ENCODE data around the gene RMP24.

The RMP24 gene

GRCh38 chr18:35983147-35983546, 10.7 kb downstream of the RMP24 start:
- no peak for DNase-seq (ENCODE audit: low read depth, low spot score)
- H3K9me3 ChIP-seq (ENCODE audit: control insufficient read depth, insufficient read depth, low read length), result peaks cover 3% of the 10 kb centered on the region; the same call in 1 of the 2 replicates
- no peaks in the 10 kb centered on the region for H3K27me3 ChIP-seq (ENCODE audit: control insufficient read depth, insufficient read depth, low read length)
- H3K27ac ChIP-seq (ENCODE audit: low read depth, low read length), result peak overlapping the region; percentile 80
- CTCF ChIA-PET, result interaction anchor here (1.3 to 2.3 kb wide), 2 partner anchors 10 to 34 kb away, joined by 3 to 8 read pairs; no protein-coding TSS in a partner anchor
- POLR2A ChIA-PET, result no interaction called here
- TF ChIP-seq, protein P1, sequence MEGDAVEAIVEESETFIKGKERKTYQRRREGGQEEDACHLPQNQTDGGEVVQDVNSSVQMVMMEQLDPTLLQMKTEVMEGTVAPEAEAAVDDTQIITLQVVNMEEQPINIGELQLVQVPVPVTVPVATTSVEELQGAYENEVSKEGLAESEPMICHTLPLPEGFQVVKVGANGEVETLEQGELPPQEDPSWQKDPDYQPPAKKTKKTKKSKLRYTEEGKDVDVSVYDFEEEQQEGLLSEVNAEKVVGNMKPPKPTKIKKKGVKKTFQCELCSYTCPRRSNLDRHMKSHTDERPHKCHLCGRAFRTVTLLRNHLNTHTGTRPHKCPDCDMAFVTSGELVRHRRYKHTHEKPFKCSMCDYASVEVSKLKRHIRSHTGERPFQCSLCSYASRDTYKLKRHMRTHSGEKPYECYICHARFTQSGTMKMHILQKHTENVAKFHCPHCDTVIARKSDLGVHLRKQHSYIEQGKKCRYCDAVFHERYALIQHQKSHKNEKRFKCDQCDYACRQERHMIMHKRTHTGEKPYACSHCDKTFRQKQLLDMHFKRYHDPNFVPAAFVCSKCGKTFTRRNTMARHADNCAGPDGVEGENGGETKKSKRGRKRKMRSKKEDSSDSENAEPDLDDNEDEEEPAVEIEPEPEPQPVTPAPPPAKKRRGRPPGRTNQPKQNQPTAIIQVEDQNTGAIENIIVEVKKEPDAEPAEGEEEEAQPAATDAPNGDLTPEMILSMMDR (IDR thresholded peaks at IDR 0.05; ENCODE audit: low read depth, low read length), result no peak
- H3K4me3 ChIP-seq (ENCODE audit: low read depth, low read length), result no peak overlapping the region

- ChIA-PET POLR2A (no interaction called here), CTCF (interaction anchor here (1.3 to 2.3 kb wide), 2 partner anchors 9 to 34 kb away, joined by 3 to 8 read pairs; no protein-coding TSS in a partner anchor)
Observed at GRCh38 chr18:35983818-35984217, 11.3 kb downstream of the RMP24 start.

DNA sequence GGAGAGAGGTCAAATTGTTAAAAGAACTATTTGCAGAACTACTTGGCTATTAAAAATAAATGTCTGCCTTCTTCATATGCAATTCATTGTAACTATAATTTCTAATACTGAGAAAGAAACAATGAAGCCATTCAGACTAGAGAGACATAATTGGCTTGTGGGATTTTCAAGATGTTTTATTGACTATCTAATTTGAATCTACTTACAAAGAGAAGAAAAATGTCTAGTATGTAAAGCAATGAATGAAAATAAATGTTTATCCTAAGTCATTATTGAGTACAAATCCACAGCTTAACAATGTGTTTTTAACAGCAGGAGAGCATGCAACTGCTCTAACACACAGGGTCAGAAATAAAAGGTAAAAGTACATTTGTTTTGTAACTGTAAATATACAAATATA, 19.2 kb downstream of the RMP24 start:
- TF ChIP-seq, protein P1 (IDR thresholded peaks at IDR 0.05; ENCODE audit: low read depth, low read length), result no peak
- Histone ChIP-seq H3K9me3 (ENCODE audit: control insufficient read depth, insufficient read depth, low read length) (no peaks in the 10 kb centered on the region), H3K27ac (ENCODE audit: low read depth, low read length) (no peak overlapping the region), H3K27me3 (ENCODE audit: control insufficient read depth, insufficient read depth, low read length) (no peaks in the 10 kb centered on the region), H3K4me3 (ENCODE audit: low read depth, low read length) (no peak overlapping the region)
- DNase-seq (ENCODE audit: low read depth, low spot score), result no peak
- ChIA-PET POLR2A (no interaction called here), CTCF (interaction anchor here (0.7 kb wide), 1 partner anchor 974 kb away, joined by 5 read pairs; no protein-coding TSS in a partner anchor)

More at GRCh38 chr18:35983818-35984217, 11.3 kb downstream of the RMP24 start:
- Histone ChIP-seq H3K27ac (ENCODE audit: low read depth, low read length) (peak overlapping the region; percentile 73), H3K27me3 (ENCODE audit: control insufficient read depth, insufficient read depth, low read length) (no peaks in the 10 kb centered on the region), H3K9me3 (ENCODE audit: control insufficient read depth, insufficient read depth, low read length) (peaks cover 3% of the 10 kb centered on the region; the same call in 1 of the 2 replicates), H3K4me3 (ENCODE audit: low read depth, low read length) (no peak overlapping the region)
- peak; percentile 51 for DNase-seq (ENCODE audit: low read depth, low spot score)
- TF ChIP-seq, protein P1 (IDR thresholded peaks at IDR 0.05; ENCODE audit: low read depth, low read length), result no peak

DNA sequence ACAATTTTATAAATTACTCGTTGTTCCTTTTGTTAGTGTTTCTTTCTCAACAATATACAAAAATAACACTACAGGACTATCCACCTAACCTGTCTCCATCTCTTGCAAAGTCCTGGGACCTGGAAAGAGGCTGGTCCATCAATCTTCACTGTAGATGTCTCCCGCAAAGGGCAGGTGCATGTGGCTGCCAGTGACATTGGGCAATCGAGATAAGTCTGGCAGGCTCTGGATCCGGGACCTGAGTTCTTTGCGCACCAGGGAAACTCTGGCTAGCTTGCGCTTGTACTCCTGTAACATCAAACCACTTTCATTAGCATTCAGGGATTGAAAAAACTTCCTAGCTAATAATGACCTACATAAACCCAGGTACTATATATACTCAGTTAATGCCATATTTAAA, 20.5 kb downstream of the RMP24 start:
- ChIA-PET POLR2A (no interaction called here), CTCF (interaction anchor here (1.2 to 1.4 kb wide), 3 partner anchors 10 to 292 kb away, joined by 3 to 4 read pairs (median 3); no protein-coding TSS in a partner anchor)
- Histone ChIP-seq H3K4me3 (ENCODE audit: low read depth, low read length) (no peak overlapping the region), H3K27ac (ENCODE audit: low read depth, low read length) (no peak overlapping the region), H3K27me3 (ENCODE audit: control insufficient read depth, insufficient read depth, low read length) (no peaks in the 10 kb centered on the region), H3K9me3 (ENCODE audit: control insufficient read depth, insufficient read depth, low read length) (no peaks in the 10 kb centered on the region)
- DNase-seq (ENCODE audit: low read depth, low spot score), result no peak
- TF ChIP-seq, protein P1 (IDR thresholded peaks at IDR 0.05; ENCODE audit: low read depth, low read length), result no peak

GRCh38 chr18:35998967-35999366, 26.5 kb downstream of the RMP24 start:
- no peak overlapping the region for H3K27ac ChIP-seq (ENCODE audit: low read depth, low read length)
- TF ChIP-seq, protein P1 (IDR thresholded peaks at IDR 0.05; ENCODE audit: low read depth, low read length), result peak; percentile 49
- CTCF ChIA-PET, result interaction anchor here (0.7 to 1.3 kb wide), 2 partner anchors 13 to 18 kb away, joined by 3 to 4 read pairs; no protein-coding TSS in a partner anchor
- POLR2A ChIA-PET, result no interaction called here
- H3K27me3 ChIP-seq (ENCODE audit: control insufficient read depth, insufficient read depth, low read length), result no peaks in the 10 kb centered on the region
- no peak overlapping the region for H3K4me3 ChIP-seq (ENCODE audit: low read depth, low read length)
- no peaks in the 10 kb centered on the region for H3K9me3 ChIP-seq (ENCODE audit: control insufficient read depth, insufficient read depth, low read length)
- no peak for DNase-seq (ENCODE audit: low read depth, low spot score)

Measured in AG04450 (cell line).